ENCODE measurements around the gene FAIM2.

Gene FAIM2

DNA sequence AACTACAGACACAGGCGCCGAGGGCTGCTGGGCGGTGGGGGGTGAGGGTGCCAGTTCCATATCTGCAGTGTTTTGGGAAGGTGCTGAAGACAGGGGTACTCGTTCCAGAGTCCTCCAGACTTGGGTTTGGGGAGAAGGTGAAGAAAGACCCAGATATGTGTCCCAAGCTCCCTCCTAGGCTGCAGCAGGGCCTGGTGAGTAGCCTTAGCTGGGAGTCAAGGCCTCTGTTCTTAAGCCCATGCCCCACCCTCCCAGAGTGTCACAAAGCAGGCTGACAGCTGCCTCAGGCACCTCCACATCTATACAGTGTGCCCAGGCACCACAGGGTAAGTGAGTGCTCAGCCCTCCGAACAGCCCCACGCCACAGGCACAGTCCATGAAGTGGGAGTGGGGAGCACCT, 79.7 kb downstream of the FAIM2 start:
- Mint-ChIP-seq H3K9me3 (no peaks in the 10 kb centered on the region), H3K36me3 (no peaks in the 10 kb centered on the region), H3K4me1 (peaks cover 31% of the 10 kb centered on the region), H3K27ac (no peak overlapping the region), H3K27me3 (no peaks in the 10 kb centered on the region), H3K4me3 (no peak overlapping the region)
- no peak for DNase-seq (ENCODE audit: low spot score in 2 of 2)
- no peak for ATAC-seq (ENCODE audit: low read depth)

DNA sequence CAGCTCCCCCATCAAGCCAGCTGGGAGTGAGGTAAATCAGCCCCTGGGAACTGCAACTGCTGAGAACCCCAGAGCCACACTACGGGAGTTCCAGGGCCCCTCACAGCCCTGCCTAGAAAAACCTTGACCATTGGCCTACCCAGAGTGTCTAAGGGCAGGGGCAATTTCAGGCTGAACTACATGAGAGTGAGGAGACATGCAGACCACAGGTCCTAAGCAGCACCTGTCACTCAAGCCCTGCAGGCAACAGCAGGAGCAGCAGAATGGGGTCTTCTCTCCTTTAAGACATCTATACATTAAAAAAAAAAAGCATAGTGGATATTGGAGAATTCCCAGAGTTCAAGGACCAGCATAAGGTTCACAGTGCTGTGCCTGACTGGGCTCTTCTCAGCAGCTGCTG, 80.3 kb downstream of the FAIM2 start:
- no peak overlapping the region for H3K4me3 Mint-ChIP-seq
- DNase-seq (ENCODE audit: low spot score in 2 of 2) (no peak), ATAC-seq (ENCODE audit: low read depth) (no peak)
- no peaks in the 10 kb centered on the region for H3K27me3 Mint-ChIP-seq
- peaks cover 27% of the 10 kb centered on the region for H3K4me1 Mint-ChIP-seq
- H3K36me3 Mint-ChIP-seq, result no peaks in the 10 kb centered on the region
- no peak overlapping the region for H3K27ac Mint-ChIP-seq
- H3K9me3 Mint-ChIP-seq, result no peaks in the 10 kb centered on the region

DNA sequence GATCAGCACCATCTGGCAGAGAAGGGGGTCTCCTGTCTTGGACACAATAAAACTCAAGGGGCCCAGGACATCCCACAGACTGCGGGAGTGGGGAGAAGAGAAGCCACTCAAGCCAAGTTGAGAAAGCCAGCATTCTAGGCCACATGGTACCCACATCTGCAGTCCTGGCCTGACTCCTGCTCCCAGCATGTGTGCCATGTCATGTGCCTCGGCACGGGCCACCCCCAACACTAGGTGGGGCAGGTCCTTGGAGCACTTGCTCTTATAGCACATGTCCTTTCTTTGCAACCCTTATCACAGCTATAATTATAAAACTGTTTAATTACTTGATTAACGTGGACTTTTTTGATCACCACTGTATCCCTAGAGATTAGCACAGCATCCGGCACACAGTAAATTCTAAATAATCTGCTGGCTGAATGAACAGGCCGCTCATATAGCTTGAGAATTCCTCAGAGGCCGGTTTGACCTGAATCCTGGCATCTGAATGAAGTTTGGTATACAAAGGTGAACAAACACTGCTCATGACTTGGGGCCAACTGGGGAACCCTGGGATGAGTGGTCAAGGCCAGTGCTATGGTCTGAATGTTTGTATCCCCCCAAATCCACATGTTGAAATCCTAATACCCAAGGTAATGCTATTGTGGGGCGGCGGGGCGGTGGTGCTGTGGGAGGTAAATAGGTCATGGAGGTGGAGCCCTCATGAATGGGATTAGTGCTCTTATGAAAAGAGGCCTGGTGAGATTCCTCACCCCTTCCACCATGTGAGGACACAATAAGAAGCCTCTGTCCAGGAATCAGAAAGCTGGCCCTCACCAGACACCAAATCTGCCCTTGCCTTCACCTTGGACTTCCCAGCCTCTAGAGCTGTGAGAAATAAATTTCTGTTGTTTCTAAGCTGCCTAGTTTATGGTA, 82.1 kb downstream of the FAIM2 start:
- Mint-ChIP-seq H3K27ac (no peak overlapping the region), H3K4me3 (no peak overlapping the region), H3K36me3 (no peaks in the 10 kb centered on the region), H3K4me1 (peaks cover 18% of the 10 kb centered on the region), H3K27me3 (no peaks in the 10 kb centered on the region), H3K9me3 (no peaks in the 10 kb centered on the region)
- ATAC-seq (ENCODE audit: low read depth), result no peak
- DNase-seq (ENCODE audit: low spot score in 2 of 2), result no peak

DNA sequence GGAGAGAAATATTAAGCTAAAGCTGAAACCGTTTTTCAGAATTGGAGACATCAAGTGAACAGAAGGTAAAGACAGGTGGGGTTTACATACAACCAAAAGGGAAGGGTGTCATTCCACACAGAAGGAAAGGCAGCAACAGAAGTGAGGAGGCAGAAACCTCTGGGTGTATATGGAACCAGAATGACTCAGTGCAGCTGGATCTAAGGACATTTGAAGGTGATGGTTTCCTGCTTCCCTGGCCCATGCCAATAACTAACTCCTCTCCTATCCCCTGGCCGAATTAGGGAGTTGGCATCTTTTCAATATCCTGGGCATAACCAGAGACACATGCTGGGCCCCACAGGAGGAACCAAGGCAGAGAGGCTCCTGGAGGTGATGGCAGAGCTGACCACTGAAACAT, 83.9 kb downstream of the FAIM2 start:
- Mint-ChIP-seq H3K4me3 (no peak overlapping the region), H3K4me1 (peaks cover 12% of the 10 kb centered on the region), H3K27me3 (no peaks in the 10 kb centered on the region), H3K36me3 (peaks cover 5% of the 10 kb centered on the region), H3K9me3 (no peaks in the 10 kb centered on the region), H3K27ac (no peak overlapping the region)
- DNase-seq (ENCODE audit: low spot score in 2 of 2), result no peak
- no peak for ATAC-seq (ENCODE audit: low read depth)

DNA sequence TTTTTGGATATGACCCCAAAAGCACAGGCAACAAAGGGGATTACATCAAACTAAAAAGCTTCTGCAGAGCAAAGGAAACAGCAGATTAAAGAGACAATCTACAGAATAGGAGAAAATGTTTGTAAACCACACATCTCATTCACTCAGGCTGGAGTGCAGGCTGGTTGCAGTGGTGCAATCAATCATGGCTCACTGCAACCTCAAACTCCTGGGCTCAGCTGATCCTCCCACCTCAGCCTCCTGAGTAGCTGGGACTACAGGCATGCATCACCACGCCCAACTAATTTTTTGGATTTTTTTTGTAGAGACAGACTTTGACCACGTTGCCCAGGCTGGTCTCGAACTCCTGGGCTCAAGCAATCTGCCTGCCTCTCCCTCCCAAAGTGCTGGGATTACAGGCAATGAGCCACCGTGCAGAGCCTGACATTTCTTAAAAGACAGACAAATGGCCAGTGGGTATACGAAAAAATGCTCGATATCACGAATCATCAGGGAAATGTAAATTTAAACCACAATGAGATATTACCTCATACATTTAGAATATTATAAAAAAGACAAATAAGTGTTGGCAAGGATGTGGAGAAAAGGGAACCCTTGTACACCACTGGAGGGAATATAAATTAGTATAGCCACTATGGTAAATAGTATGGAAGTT, 85.3 kb downstream of the FAIM2 start:
- Mint-ChIP-seq H3K36me3 (peaks cover 7% of the 10 kb centered on the region), H3K27me3 (no peaks in the 10 kb centered on the region), H3K4me3 (no peak overlapping the region), H3K9me3 (no peaks in the 10 kb centered on the region), H3K27ac (no peak overlapping the region), H3K4me1 (peaks cover 13% of the 10 kb centered on the region)
- DNase-seq (ENCODE audit: low spot score in 2 of 2) (no peak), ATAC-seq (ENCODE audit: low read depth) (no peak)

All from memory B cell (primary cell).